Measurements from ENCODE around the gene CEACAM16. TPM values are rescaled to one million over a fixed set of nuclear protein-coding genes. Genes with fewer than 3 reads are reported as not detected.
"Not testable (repeated sequence)": the region's sequence is repeated elsewhere in the genome, so short reads cannot be mapped to it uniquely, and the experiment has no call there.

Gene CEACAM16, protein sequence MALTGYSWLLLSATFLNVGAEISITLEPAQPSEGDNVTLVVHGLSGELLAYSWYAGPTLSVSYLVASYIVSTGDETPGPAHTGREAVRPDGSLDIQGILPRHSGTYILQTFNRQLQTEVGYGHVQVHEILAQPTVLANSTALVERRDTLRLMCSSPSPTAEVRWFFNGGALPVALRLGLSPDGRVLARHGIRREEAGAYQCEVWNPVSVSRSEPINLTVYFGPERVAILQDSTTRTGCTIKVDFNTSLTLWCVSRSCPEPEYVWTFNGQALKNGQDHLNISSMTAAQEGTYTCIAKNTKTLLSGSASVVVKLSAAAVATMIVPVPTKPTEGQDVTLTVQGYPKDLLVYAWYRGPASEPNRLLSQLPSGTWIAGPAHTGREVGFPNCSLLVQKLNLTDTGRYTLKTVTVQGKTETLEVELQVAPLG
- total RNA-seq: not detected
- long read RNA-seq: 0 reads

DNA sequence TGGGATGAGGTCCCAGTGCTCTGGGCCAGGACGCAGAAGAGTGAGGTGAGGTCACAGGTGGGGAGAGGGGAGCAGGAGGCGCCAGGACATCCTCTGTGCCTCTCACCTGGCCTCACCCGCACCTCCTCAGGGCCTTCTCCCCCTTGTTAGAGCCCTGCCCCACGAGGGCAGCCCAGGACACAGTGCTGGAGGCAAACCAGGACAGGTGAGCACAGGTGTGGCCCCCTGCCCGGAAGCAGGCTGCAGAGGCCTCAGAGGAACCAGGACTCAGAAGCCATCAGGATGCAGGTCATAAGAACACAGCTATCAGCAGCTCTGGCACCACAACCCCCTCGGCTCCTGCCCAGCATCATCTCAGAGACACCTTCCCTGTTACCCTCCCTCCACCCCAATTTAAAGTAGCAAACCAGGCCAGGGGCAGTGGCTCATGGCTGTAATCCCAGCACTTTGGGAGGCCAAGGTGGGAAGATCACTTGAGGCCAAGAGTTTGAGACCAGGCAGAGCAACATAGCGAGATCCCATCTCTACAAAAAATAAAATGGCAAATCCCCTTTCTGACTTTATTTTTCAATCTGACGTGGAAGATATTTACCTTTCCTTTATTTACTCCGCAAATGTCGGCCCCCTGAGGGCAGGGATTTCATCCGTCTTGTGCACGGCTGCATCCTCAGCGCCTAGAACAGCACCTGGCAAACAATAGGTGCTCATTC lies at the start of gene CEACAM16:
CEACAM16 (plus strand) TSS at position 660 of the 710 bp plus-strand sequence. CDS start 2,306 bp downstream, outside the sequence.
- intact Hi-C loops (cut with DNase I): no loop called here
- DNase-seq (ENCODE audit: low spot score): no peak

DNA sequence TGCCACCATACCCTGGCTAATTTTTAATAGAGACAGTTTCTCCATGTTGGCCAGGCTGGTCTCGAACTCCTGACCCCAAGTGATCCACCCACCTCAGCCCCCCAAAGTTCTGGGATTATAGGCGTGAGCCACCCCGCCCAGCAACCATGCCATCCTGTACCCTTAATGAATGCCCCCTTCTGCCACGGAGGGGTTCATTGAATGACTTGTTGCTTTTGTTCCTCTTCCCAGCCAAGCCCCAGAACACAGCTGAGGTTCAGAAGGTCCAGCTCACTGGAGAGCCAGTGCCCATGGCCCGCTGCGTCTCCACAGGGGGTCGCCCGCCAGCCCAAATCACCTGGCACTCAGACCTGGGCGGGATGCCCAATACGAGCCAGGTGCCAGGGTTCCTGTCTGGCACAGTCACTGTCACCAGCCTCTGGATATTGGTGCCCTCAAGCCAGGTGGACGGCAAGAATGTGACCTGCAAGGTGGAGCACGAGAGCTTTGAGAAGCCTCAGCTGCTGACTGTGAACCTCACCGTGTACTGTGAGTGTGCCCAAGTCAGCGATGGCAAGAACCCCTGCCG lies 49.3 kb upstream of the CEACAM16 start:
- DNase-seq (ENCODE audit: low spot score): no peak
- intact Hi-C loops (cut with DNase I): no loop called here

DNA sequence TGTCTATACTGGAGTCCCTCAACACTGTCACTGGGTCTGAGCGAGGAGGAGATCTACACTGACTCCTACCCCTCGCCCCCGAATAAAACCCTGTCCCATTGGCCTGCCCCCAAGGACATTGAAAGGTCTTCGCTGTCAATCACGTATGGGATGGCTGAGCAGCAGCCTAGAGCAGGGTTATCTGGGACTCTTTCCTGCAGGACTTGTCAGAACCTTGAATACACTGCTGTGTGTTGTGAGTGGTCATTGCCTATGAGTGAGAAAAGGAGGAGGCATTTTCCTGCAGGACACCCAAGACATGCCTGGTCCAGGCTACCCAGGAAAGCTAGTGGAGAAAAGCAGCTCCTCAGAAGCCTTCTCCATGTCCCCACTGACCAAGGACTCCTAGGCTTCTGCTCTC lies 45.6 kb upstream of the CEACAM16 start:
- no peak for DNase-seq (ENCODE audit: low spot score)
- intact Hi-C loops (cut with DNase I): no loop called here

DNA sequence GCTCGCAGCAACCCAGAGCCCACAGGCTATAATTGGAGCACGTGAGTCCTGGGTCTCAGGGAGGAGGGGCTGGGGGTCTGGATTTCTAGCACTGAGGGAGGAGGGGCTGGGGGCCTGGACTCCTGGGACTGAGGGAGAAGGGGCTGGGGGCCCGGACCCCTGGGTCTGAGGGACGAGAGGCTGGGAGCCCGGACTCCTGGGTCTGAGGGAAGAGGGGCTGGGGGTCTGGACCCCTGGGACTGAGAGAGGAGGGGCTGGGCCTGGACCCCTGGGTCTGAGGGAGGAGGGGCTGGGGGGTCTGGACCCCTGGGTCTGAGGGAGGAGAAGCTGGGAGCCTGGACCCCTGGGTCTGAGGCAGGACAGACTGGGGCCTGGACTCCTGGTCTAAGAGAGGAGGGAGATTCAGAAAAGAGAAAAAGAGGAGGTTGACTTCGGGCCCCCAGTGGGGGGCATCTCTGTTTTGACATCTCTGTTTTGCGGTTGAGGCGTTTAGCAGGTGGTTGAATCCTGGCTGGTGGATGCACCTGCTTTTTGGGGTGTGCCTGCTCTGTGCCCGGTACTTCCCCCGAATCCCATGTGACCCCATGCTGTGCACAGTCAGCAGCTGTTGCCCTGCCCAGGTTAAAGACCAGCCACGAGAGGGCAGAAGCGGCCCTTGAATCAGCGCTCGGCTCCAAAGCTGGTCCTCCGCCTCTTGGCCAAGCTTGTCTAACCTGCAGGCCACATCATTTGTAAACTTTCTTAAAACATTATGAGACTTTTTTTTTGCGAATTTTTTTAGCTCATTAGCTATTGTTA lies 44.8 kb upstream of the CEACAM16 start:
- DNase-seq (ENCODE audit: low spot score): peak; percentile 92
- intact Hi-C loops (cut with DNase I): no loop called here

DNA sequence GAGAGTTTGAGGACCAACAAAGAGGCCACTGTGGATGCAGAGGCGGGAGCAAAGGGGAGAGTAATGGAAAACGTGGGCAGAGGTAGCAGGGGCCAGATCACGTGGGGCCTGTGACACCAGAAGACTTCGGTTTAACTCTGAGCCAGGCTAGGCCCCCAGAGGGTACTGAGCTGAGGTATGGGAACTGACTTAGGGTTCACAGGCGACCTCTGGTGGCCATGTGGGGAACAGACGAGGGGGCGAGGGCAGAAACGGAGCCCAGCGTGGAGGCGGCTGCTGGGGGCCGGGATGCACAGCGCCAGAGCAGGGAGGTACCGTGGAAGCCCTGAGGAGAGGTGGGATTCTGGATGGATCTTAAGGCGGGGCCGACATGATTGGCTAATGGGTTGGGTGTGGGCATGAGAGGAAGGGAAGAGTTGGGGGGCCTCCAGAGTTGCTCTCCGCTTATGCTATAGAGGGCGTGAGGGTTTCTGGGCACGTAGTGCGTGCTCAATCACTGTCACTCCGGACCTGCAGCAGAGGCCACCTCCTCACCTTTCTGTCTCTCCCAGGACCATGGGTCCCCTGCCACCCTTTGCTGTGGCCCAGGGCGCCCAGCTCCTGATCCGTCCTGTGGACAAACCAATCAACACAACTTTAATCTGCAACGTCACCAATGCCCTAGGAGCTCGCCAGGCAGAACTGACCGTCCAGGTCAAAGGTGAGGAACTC lies 41.6 kb upstream of the CEACAM16 start:
- peak; percentile 83 for DNase-seq (ENCODE audit: low spot score)
- intact Hi-C loops (cut with DNase I): loop anchor here (2.0 kb wide), 1 partner anchor 87 kb away; no protein-coding TSS in a partner anchor

DNA sequence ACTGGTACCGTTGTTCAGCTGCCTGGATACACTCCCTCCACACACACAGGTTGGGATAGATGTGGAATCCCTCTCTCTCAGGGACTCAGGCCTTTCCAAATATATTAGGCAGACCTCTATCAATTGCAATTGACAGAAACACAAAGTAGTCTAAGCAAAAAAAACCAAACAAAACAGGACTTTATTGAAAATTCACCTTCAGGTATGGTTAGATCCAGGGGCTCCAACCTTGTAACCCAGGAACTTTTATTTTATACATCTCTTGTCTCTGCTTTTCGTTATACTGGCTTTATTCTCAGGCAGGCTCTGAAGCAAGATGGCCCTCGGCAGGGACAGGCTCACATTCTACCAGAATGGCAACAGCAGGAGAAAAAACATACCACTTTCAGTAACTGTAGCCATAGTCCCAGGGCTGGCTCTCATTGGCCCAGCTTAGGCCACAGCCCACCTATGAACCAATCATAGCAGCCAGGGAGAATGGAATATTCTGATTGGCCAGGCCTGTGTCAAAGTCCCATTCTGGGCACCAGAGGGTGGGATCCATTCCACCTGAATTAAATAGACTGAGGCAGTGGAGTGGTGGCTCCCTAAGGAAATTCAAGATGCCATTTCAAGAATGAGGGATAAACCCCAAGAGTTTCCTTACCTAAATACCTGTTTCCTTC lies 40.8 kb upstream of the CEACAM16 start:
- DNase-seq (ENCODE audit: low spot score): no peak
- intact Hi-C loops (cut with DNase I): no loop called here

GRCh38 chr19:44660081-44660480 lies 38.9 kb upstream of the CEACAM16 start:
- DNase-seq (ENCODE audit: low spot score): no peak
- intact Hi-C loops (cut with DNase I): no loop called here

DNA sequence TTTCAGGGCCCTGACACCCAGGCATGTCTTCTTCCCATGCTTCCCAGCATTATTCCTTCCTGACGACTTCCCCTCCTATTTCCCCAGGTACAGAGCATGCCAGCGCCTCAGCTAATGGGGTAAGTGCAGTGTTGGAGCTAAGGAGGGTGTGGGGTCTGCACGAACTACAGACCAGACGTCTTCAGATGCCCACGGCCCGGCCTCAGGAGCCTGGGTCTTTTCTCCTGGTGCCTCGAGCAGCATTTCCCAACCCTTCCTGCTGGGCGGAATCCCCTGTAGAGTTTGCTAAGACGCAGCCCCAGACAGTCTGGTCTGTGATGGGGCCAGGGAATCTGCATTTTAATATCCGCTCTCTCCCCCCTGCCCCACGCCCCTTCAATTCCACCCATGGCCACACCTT lies 37.7 kb upstream of the CEACAM16 start:
- DNase-seq (ENCODE audit: low spot score): no peak
- intact Hi-C loops (cut with DNase I): no loop called here

GRCh38 chr19:44661904-44662303 lies 37.0 kb upstream of the CEACAM16 start:
- intact Hi-C loops (cut with DNase I): no loop called here
- DNase-seq (ENCODE audit: low spot score): no peak

- DNase-seq (ENCODE audit: low spot score): no peak
- intact Hi-C loops (cut with DNase I): no loop called here
Observed at GRCh38 chr19:44662691-44663385, 36.1 kb upstream of the CEACAM16 start.

DNA sequence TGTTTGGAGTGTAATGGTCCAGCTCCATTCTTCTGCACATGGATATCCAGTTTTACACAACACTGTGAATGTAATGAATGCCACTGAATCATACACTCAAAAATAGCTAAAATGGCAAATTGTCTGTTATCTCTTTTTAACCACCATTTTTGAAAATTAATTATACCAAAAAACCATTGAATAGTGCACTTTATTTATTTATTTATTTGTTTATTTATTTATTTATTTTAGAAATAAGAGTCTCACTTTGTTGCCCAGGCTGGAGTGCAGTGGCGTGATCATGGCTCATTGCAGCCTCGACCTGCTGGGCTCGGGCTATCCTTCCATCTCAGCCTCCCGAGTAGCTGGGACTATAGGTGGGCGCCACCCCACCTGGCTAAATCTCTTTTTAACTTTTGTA lies 35.0 kb upstream of the CEACAM16 start:
- no peak for DNase-seq (ENCODE audit: low spot score)
- intact Hi-C loops (cut with DNase I): no loop called here

- intact Hi-C loops (cut with DNase I): no loop called here
- DNase-seq (ENCODE audit: low spot score): no peak
Observed at GRCh38 chr19:44664976-44665375, 34.0 kb upstream of the CEACAM16 start.

DNA sequence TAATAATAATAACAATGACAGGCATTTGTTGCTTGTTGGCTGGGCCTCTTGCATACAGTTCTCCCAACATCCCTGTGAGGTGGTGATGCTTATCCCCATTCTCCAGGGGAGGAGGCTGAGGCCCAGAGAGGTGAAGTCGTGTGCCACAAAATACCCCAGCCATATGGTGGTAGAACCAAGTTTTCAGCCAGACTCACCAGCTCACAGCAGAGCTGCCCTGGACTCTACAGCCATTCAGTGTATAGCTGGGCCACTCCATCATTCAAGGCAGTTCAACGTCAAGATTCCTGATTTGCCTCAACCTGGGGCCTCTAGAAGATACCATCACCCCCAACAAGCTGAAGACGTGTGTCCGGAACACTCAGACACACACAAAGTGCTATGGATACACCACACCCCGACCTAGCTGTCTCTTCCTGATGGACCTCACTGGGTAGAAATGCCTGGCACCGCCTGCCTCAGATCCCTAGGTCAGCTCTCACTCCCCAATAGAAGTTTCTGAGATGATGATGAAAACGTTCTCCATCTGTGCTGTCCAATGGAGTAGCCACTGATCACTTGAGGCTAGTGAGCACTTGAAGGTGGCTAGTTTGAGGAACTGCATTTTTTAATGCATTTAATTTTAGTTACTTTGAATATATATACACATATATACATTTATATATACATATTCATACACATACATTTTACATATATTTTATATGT lies 31.9 kb upstream of the CEACAM16 start:
- intact Hi-C loops (cut with DNase I): no loop called here
- DNase-seq (ENCODE audit: low spot score): no peak

- no peak for DNase-seq (ENCODE audit: low spot score)
- intact Hi-C loops (cut with DNase I): no loop called here
Observed at GRCh38 chr19:44668985-44669764, 29.8 kb upstream of the CEACAM16 start.

DNA sequence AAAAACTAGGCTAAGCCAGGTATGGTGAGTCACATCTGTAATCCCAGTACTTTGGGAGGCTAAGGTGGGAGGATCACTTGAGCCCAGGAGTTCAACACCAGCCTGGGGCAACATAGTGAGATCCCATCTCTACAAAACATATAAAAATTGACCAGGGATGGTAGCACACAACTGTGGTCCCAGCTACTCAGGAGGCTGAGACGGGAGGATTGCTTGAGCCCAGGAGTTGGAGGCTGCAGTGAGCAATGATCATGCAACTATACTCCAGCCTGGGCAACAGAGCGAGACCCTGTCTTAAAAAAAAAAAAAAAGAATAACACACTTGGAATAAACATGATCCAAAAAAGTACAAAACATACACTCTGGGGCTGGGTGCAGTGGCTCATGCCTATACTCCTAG lies 28.9 kb upstream of the CEACAM16 start:
- intact Hi-C loops (cut with DNase I); DNase-seq (ENCODE audit: low spot score): not testable (repeated sequence)

DNA sequence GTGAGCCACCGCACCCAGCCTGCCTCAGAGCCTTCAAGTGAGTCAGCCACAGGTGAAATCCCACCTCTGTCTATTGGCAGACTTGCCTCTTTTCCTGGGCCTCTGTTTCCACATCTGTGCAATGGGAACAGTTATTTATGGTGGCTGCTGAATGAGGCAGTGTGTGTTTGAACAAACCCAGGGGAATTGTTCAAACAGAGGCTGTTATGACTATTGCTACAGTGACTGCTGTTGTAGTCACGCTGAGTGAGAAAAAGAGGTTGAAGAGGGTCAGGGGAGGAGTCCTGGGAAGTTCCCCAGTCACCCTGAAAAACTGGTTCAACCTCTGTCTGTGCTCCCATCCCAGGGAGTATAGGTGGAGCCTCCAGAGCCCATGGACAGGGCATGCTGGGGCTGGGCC lies 27.6 kb upstream of the CEACAM16 start, which contains the start of gene CEACAM19:
CEACAM19 (plus strand) TSS at position 83 of the 400 bp plus-strand sequence. CDS start 450 bp downstream, outside the sequence.
- no peak for DNase-seq (ENCODE audit: low spot score)
- intact Hi-C loops (cut with DNase I): no loop called here

DNA sequence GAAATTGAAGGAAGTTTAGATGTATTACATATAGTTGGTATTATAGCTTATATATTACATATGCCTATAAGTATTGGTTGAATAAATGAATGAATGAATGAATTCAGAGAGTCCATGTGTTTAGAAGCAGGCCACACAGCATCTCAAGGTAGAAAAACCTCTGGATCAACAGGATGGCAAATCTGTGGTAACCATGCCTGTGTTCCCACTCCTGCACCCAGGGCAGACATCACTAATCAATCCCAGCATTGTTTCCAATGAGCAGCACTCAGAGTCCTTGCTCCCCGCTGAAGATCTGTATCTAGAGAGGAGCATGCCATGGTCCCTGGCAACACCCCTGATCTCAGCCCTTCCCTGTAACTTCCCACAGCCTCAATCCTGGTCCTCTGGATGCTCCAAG lies 26.7 kb upstream of the CEACAM16 start:
- intact Hi-C loops (cut with DNase I): no loop called here

More for the DNA sequence above, 26.7 kb upstream of the CEACAM16 start:
- no peak for DNase-seq (ENCODE audit: low spot score)

Measured in cardiac septum (tissue), 1 donor.